Measurements from ENCODE around the gene FLNA. TPM values are rescaled to one million over a fixed set of nuclear protein-coding genes. Genes with fewer than 3 reads are reported as not detected.

Gene FLNA
- total RNA-seq, 2 experiments from 2014 or later = 985 to 994 TPM

- no peak for ATAC-seq (ENCODE audit: low read depth)
- H3K4me1 Mint-ChIP-seq = peaks cover 12% of the 10 kb centered on the region
- DNase-seq = no peak
- H3K27me3 Mint-ChIP-seq = no peaks in the 10 kb centered on the region
- POLR2A ChIA-PET = interaction anchor here (0.7 to 2.3 kb wide), 4 partner anchors 10 to 175 kb away, joined by 3 to 13 read pairs (median 4); no protein-coding TSS in a partner anchor
- peaks cover 7% of the 10 kb centered on the region for H3K36me3 Mint-ChIP-seq
- H3K27ac Mint-ChIP-seq = peak overlapping the region; percentile 85
- peak overlapping the region; percentile 91 for H3K4me3 Mint-ChIP-seq
- H3K9me3 Mint-ChIP-seq = no peaks in the 10 kb centered on the region
These were observed 6.7 kb downstream of the FLNA start for GRCh38 chrX:154367474-154368308.

GRCh38 chrX:154366666-154367055 is 7.8 kb downstream of the FLNA start:
- H3K36me3 Mint-ChIP-seq = peaks cover 8% of the 10 kb centered on the region
- H3K27me3 Mint-ChIP-seq = no peaks in the 10 kb centered on the region
- DNase-seq (no peak), ATAC-seq (ENCODE audit: low read depth) (no peak)
- peaks cover 12% of the 10 kb centered on the region for H3K4me1 Mint-ChIP-seq
- no peak overlapping the region for H3K27ac Mint-ChIP-seq
- H3K9me3 Mint-ChIP-seq = no peaks in the 10 kb centered on the region
- H3K4me3 Mint-ChIP-seq = no peak overlapping the region
- POLR2A ChIA-PET = no interaction called here

GRCh38 chrX:154365997-154366665 is 8.3 kb downstream of the FLNA start:
- Mint-ChIP-seq H3K36me3 (peaks cover 8% of the 10 kb centered on the region), H3K4me1 (peaks cover 12% of the 10 kb centered on the region), H3K27ac (no peak overlapping the region), H3K4me3 (no peak overlapping the region), H3K27me3 (no peaks in the 10 kb centered on the region), H3K9me3 (no peaks in the 10 kb centered on the region)
- no peak for DNase-seq
- ATAC-seq (ENCODE audit: low read depth) = no peak
- POLR2A ChIA-PET = no interaction called here

- ATAC-seq (ENCODE audit: low read depth) (no peak), DNase-seq (no peak)
- Mint-ChIP-seq H3K9me3 (no peaks in the 10 kb centered on the region), H3K4me3 (no peak overlapping the region), H3K4me1 (peaks cover 12% of the 10 kb centered on the region), H3K27ac (no peak overlapping the region), H3K36me3 (peaks cover 8% of the 10 kb centered on the region), H3K27me3 (no peaks in the 10 kb centered on the region)
- POLR2A ChIA-PET = no interaction called here
These were observed 9.3 kb downstream of the FLNA start for GRCh38 chrX:154365052-154365600.

GRCh38 chrX:154363706-154364439 is 10.6 kb downstream of the FLNA start:
- Mint-ChIP-seq H3K4me1 (peaks cover 12% of the 10 kb centered on the region), H3K27me3 (no peaks in the 10 kb centered on the region), H3K27ac (no peak overlapping the region), H3K4me3 (no peak overlapping the region), H3K36me3 (peaks cover 8% of the 10 kb centered on the region), H3K9me3 (no peaks in the 10 kb centered on the region)
- POLR2A ChIA-PET = no interaction called here
- DNase-seq (no peak), ATAC-seq (ENCODE audit: low read depth) (no peak)

- Mint-ChIP-seq H3K9me3 (no peaks in the 10 kb centered on the region), H3K4me1 (peaks cover 6% of the 10 kb centered on the region), H3K27ac (no peak overlapping the region), H3K36me3 (peaks cover 9% of the 10 kb centered on the region), H3K27me3 (no peaks in the 10 kb centered on the region), H3K4me3 (no peak overlapping the region)
- DNase-seq = no peak
- no peak for ATAC-seq (ENCODE audit: low read depth)
- POLR2A ChIA-PET = no interaction called here
These were observed 12.2 kb downstream of the FLNA start for GRCh38 chrX:154362085-154362742.

GRCh38 chrX:154360155-154360713 is 14.2 kb downstream of the FLNA start:
- no peak for DNase-seq
- H3K4me1 Mint-ChIP-seq = peaks cover 6% of the 10 kb centered on the region
- H3K36me3 Mint-ChIP-seq = peaks cover 9% of the 10 kb centered on the region
- no peaks in the 10 kb centered on the region for H3K27me3 Mint-ChIP-seq
- H3K4me3 Mint-ChIP-seq = no peak overlapping the region
- ATAC-seq (ENCODE audit: low read depth) = no peak
- POLR2A ChIA-PET = no interaction called here
- no peak overlapping the region for H3K27ac Mint-ChIP-seq
- no peaks in the 10 kb centered on the region for H3K9me3 Mint-ChIP-seq

- H3K27me3 Mint-ChIP-seq = no peaks in the 10 kb centered on the region
- H3K4me1 Mint-ChIP-seq = peaks cover 3% of the 10 kb centered on the region
- POLR2A ChIA-PET = no interaction called here
- peaks cover 7% of the 10 kb centered on the region for H3K36me3 Mint-ChIP-seq
- H3K4me3 Mint-ChIP-seq = no peak overlapping the region
- no peak for DNase-seq
- no peak overlapping the region for H3K27ac Mint-ChIP-seq
- H3K9me3 Mint-ChIP-seq = no peaks in the 10 kb centered on the region
- ATAC-seq (ENCODE audit: low read depth) = no peak
These were observed 14.9 kb downstream of the FLNA start for GRCh38 chrX:154359362-154360154.

- POLR2A ChIA-PET = no interaction called here
- H3K4me1 Mint-ChIP-seq = peaks cover 5% of the 10 kb centered on the region
- no peaks in the 10 kb centered on the region for H3K27me3 Mint-ChIP-seq
- peak overlapping the region; percentile 21 for H3K27ac Mint-ChIP-seq
- DNase-seq (no peak), ATAC-seq (ENCODE audit: low read depth) (no peak)
- no peak overlapping the region for H3K4me3 Mint-ChIP-seq
- peaks cover 7% of the 10 kb centered on the region for H3K36me3 Mint-ChIP-seq
- no peaks in the 10 kb centered on the region for H3K9me3 Mint-ChIP-seq
These were observed 15.6 kb downstream of the FLNA start for GRCh38 chrX:154358829-154359228.

- no peak overlapping the region for H3K4me3 Mint-ChIP-seq
- peaks cover 6% of the 10 kb centered on the region for H3K4me1 Mint-ChIP-seq
- POLR2A ChIA-PET = interaction anchor here (1.0 kb wide), 1 partner anchor 11 kb away, joined by 3 read pairs; no protein-coding TSS in a partner anchor
- no peak overlapping the region for H3K27ac Mint-ChIP-seq
- no peaks in the 10 kb centered on the region for H3K27me3 Mint-ChIP-seq
- ATAC-seq (ENCODE audit: low read depth) (no peak), DNase-seq (no peak)
- H3K36me3 Mint-ChIP-seq = peaks cover 9% of the 10 kb centered on the region
- H3K9me3 Mint-ChIP-seq = no peaks in the 10 kb centered on the region
These were observed 16.4 kb downstream of the FLNA start for GRCh38 chrX:154358011-154358410.

- H3K9me3 Mint-ChIP-seq = no peaks in the 10 kb centered on the region
- POLR2A ChIA-PET = interaction anchor here (1.0 kb wide), 1 partner anchor 11 kb away, joined by 3 read pairs; no protein-coding TSS in a partner anchor
- DNase-seq (no peak), ATAC-seq (ENCODE audit: low read depth) (no peak)
- H3K4me3 Mint-ChIP-seq = no peak overlapping the region
- H3K27ac Mint-ChIP-seq = peak overlapping the region; percentile 42
- peaks cover 7% of the 10 kb centered on the region for H3K36me3 Mint-ChIP-seq
- peaks cover 4% of the 10 kb centered on the region for H3K4me1 Mint-ChIP-seq
- H3K27me3 Mint-ChIP-seq = no peaks in the 10 kb centered on the region
These were observed 17.2 kb downstream of the FLNA start for GRCh38 chrX:154357205-154357604.

- H3K4me1 Mint-ChIP-seq = peaks cover 7% of the 10 kb centered on the region
- DNase-seq = no peak
- peaks cover 7% of the 10 kb centered on the region for H3K36me3 Mint-ChIP-seq
- no peak overlapping the region for H3K4me3 Mint-ChIP-seq
- POLR2A ChIA-PET = no interaction called here
- H3K9me3 Mint-ChIP-seq = no peaks in the 10 kb centered on the region
- ATAC-seq (ENCODE audit: low read depth) = no peak
- no peak overlapping the region for H3K27ac Mint-ChIP-seq
- H3K27me3 Mint-ChIP-seq = no peaks in the 10 kb centered on the region
These were observed 17.8 kb downstream of the FLNA start for GRCh38 chrX:154356596-154356995.
